T-cell (primary cell): ENCODE measurements around the gene AMY2B. TPM values are rescaled to one million over a fixed set of nuclear protein-coding genes. Genes with fewer than 3 reads are reported as not detected.
"Not testable (repeated sequence)": the region's sequence is repeated elsewhere in the genome, so short reads cannot be mapped to it uniquely, and the experiment has no call there.

Source experiments
- ATAC-seq, 4 experiments: fragments of 200-7000 bp in 3 of 4; fragments of 150-1000 bp in 1 of 4; cut with Tn5 transposase; replicated peaks in 1 of 4; 1 replicate in 3 of 4; 2 replicates in 1 of 4; pipeline ENCODE4 v1.10.0; 2021; ENCODE audit warnings: moderate library complexity in 3 of 4, mild to moderate bottlenecking in 2 of 4, moderate number of reproducible peaks in 1 of 4
- CTCF ChIA-PET, 2 donors: fragments of 300-600 bp; sonication (Branson Sonifier 250); formaldehyde crosslinking; loops; one replicate each; lab custom pipeline; 2022; ENCODE audit warnings: antibody characterized with exemption in 2 of 2; lab: Charles Lee
- POLR2A ChIA-PET, 2 donors: fragments of 300-600 bp; sonication (Branson Sonifier 250); formaldehyde crosslinking; loops; one replicate each; lab custom pipeline; 2022; ENCODE audit warnings: antibody characterized with exemption in 2 of 2; lab: Charles Lee
- DNase-seq, 35 experiments: peaks; one replicate each; pipeline versions ENCODE4 v3.0.0 to v3.0.0-alpha.2; 2013 to 2023
- H3K27ac ChIP-seq: one replicate; pipeline ENCODE4 v1.5.1; 2013; ENCODE audit warnings: low read length
- H3K27me3 ChIP-seq, 2 experiments: replicated peaks in 1 of 2; 1 replicate in 1 of 2; 2 replicates in 1 of 2; pipeline versions ENCODE4 v1.6.1 to v1.7.0; 2013; ENCODE audit warnings: low read length in 1 of 2, mixed read lengths in 1 of 2; ENCODE audit not compliant: control insufficient read depth in 2 of 2, insufficient read depth in 2 of 2; ENCODE audit errors: extremely low read depth in 1 of 2
- H3K36me3 ChIP-seq, 2 donors: 1 replicate in 1 of 2; 2 replicates in 1 of 2; pipeline versions ENCODE4 v1.6.1 to v1.7.0; 2013; ENCODE audit warnings: low read length in 1 of 2; ENCODE audit not compliant: control insufficient read depth in 2 of 2, insufficient read depth in 1 of 2; ENCODE audit errors: extremely low read depth in 1 of 2
- H3K4me1 ChIP-seq, 2 experiments: 1 replicate in 1 of 2; 2 replicates in 1 of 2; pipeline versions ENCODE4 v1.6.1 to v1.7.0; 2013; ENCODE audit warnings: low read length in 2 of 2, mixed read lengths in 1 of 2; ENCODE audit not compliant: insufficient read depth in 2 of 2, control insufficient read depth in 1 of 2; ENCODE audit errors: extremely low read depth in 1 of 2
- H3K4me3 ChIP-seq, 2 donors: 1 replicate in 1 of 2; 2 replicates in 1 of 2; pipeline versions ENCODE4 v1.5.1 to v1.7.0; 2013; ENCODE audit warnings: mild to moderate bottlenecking in 2 of 2, low read length in 1 of 2, moderate library complexity in 1 of 2; ENCODE audit not compliant: control insufficient read depth in 1 of 2; ENCODE audit errors: extremely low read depth in 1 of 2
- H3K9me3 ChIP-seq: 2 replicates; pipeline ENCODE4 v1.7.0; 2013
- H3K27ac Mint-ChIP-seq, 2 donors: one replicate each; pipeline ENCODE4 v1.8.0; 2020 to 2021; ENCODE audit warnings: mild to moderate bottlenecking in 2 of 2, mixed read lengths in 2 of 2
- H3K27me3 Mint-ChIP-seq, 2 donors: one replicate each; pipeline ENCODE4 v1.8.0; 2021 to 2022; ENCODE audit warnings: mixed read lengths in 2 of 2
- H3K36me3 Mint-ChIP-seq: one replicate; pipeline ENCODE4 v1.8.0; 2021; ENCODE audit warnings: mixed read lengths
- H3K4me1 Mint-ChIP-seq, 3 donors: one replicate each; pipeline ENCODE4 v1.8.0; 2020 to 2022; ENCODE audit warnings: mixed read lengths in 3 of 3, mild to moderate bottlenecking in 1 of 3
- H3K4me3 Mint-ChIP-seq, 3 donors: one replicate each; pipeline ENCODE4 v1.8.0; 2020 to 2022; ENCODE audit warnings: mild to moderate bottlenecking in 3 of 3, mixed read lengths in 3 of 3, moderate library complexity in 3 of 3
- H3K9me3 Mint-ChIP-seq, 3 donors: one replicate each; pipeline ENCODE4 v1.8.0; 2020 to 2022; ENCODE audit warnings: mixed read lengths in 3 of 3
- WGBS: methylation state at CpG from one replicate; pipeline ENCODE4 v1.1.5; 2013; ENCODE audit warnings: missing lambda C conversion rate; ENCODE audit not compliant: insufficient coverage; 5-methylcytosine and 5-hydroxymethylcytosine counted together
- total RNA-seq, 35 experiments: library from RNA in 6 of 35; stranded (reverse) in 6 of 35; fragments of 120-200 nt in 1 of 35; gene quantifications; one replicate each; pipeline versions ENCODE4 v1.2.1 to v1.2.4 and lab custom pipeline; 2013 to 2026

The AMY2B gene
- total RNA-seq, 5 donors from 2014 or later (not counting 1 experiment from before 2014, with no cell fraction given): 35.4 to 44.4 (median 42.2) TPM

- H3K36me3 Mint-ChIP-seq: peaks cover 16% of the 10 kb centered on the region
- no peaks in the 10 kb centered on the region for H3K9me3 ChIP-seq
- ChIA-PET CTCF (no interaction called here), POLR2A (no interaction called here)
- no peak overlapping the region for H3K4me3 ChIP-seq
- peaks cover 0 to 3% (median 0%) of the 10 kb centered on the region in 3 donors for H3K4me1 Mint-ChIP-seq
- H3K27ac Mint-ChIP-seq: no peak overlapping the region
- no peaks in the 10 kb centered on the region for H3K27me3 ChIP-seq
- WGBS: 64% methylated on average over 2 of the region's 2 CpGs
- no peaks in the 10 kb centered on the region for H3K27me3 Mint-ChIP-seq
- H3K9me3 Mint-ChIP-seq: no peaks in the 10 kb centered on the region
- DNase-seq (no peak), ATAC-seq (no peak)
- no peaks in the 10 kb centered on the region for H3K36me3 ChIP-seq
- H3K4me3 Mint-ChIP-seq: no peak overlapping the region
- H3K4me1 ChIP-seq: no peaks in the 10 kb centered on the region
- no peak overlapping the region for H3K27ac ChIP-seq
Observed at GRCh38 chr1:103561643-103562395, 9.6 kb upstream of the AMY2B start.

GRCh38 chr1:103563056-103563455, 8.3 kb upstream of the AMY2B start:
- Mint-ChIP-seq H3K9me3 (no peaks in the 10 kb centered on the region), H3K4me1 (peaks cover 0 to 3% (median 0%) of the 10 kb centered on the region in 3 donors), H3K36me3 (peaks cover 14% of the 10 kb centered on the region), H3K27me3 (no peaks in the 10 kb centered on the region), H3K27ac (no peak overlapping the region), H3K4me3 (no peak overlapping the region)
- ATAC-seq: no peak
- no CpG with 5 or more reads among the region's 4 CpGs for WGBS
- H3K27ac ChIP-seq: no peak overlapping the region
- POLR2A ChIA-PET: no interaction called here
- CTCF ChIA-PET: interaction anchor here in 1 of 2 donors (0.7 kb wide), 1 partner anchor 36 kb away, joined by 3 read pairs; no protein-coding TSS in a partner anchor
- peaks cover 0 to 4% of the 10 kb centered on the region in 2 donors for H3K36me3 ChIP-seq
- no peaks in the 10 kb centered on the region for H3K9me3 ChIP-seq
- DNase-seq: no peak
- H3K27me3 ChIP-seq: no peaks in the 10 kb centered on the region
- no peaks in the 10 kb centered on the region for H3K4me1 ChIP-seq
- no peak overlapping the region for H3K4me3 ChIP-seq

DNA sequence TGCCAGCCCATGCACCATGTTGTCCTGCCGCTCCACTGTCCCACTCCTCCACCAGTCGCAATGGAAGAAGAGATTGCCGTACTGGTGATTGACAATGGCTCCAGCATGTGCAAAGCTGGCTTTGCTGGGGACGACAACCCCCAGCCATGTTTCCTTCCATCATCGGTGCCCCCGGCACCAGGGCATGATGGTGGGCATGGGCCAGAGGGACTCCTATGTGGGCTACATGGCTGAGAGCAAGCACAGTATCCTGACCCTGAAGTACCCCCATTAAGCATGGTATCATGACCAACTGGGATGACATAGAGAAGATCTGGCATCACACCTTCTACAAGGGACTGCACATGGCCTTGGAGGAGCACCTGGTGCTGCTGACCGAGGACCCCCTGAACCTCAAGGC, 1.9 kb upstream of the AMY2B start:
- ATAC-seq: no peak
- WGBS: 100% methylated on average over 6 of the region's 7 CpGs
- H3K9me3 Mint-ChIP-seq: no peaks in the 10 kb centered on the region

GRCh38 chr1:103576065-103576464, 4.7 kb downstream of the AMY2B start:
- H3K27me3 ChIP-seq: no peaks in the 10 kb centered on the region
- no peaks in the 10 kb centered on the region for H3K4me1 ChIP-seq
- H3K27me3 Mint-ChIP-seq: no peaks in the 10 kb centered on the region
- H3K4me3 Mint-ChIP-seq: no peak overlapping the region
- no peaks in the 10 kb centered on the region for H3K9me3 Mint-ChIP-seq
- DNase-seq (no peak), ATAC-seq (no peak)
- no peaks in the 10 kb centered on the region for H3K4me1 Mint-ChIP-seq
- peaks cover 0 to 2% of the 10 kb centered on the region in 2 donors for H3K36me3 ChIP-seq
- H3K9me3 ChIP-seq: no peaks in the 10 kb centered on the region
- ChIA-PET POLR2A (no interaction called here), CTCF (no interaction called here)
- no peak overlapping the region for H3K27ac Mint-ChIP-seq
- H3K36me3 Mint-ChIP-seq: peaks cover 54% of the 10 kb centered on the region
- no peak overlapping the region for H3K4me3 ChIP-seq
- H3K27ac ChIP-seq: no peak overlapping the region

More for the DNA sequence above, 1.9 kb upstream of the AMY2B start:
- no peak for DNase-seq
- H3K27ac Mint-ChIP-seq: no peak overlapping the region
- peaks cover 0 to 4% of the 10 kb centered on the region in 2 donors for H3K36me3 ChIP-seq
- H3K9me3 ChIP-seq: no peaks in the 10 kb centered on the region
- ChIA-PET POLR2A (no interaction called here), CTCF (no interaction called here)
- H3K36me3 Mint-ChIP-seq: peaks cover 54% of the 10 kb centered on the region
- H3K4me1 Mint-ChIP-seq: no peaks in the 10 kb centered on the region
- H3K4me3 Mint-ChIP-seq: no peak overlapping the region
- no peaks in the 10 kb centered on the region for H3K4me1 ChIP-seq
- no peak overlapping the region for H3K4me3 ChIP-seq
- no peak overlapping the region for H3K27ac ChIP-seq
- H3K27me3 Mint-ChIP-seq: no peaks in the 10 kb centered on the region
- no peaks in the 10 kb centered on the region for H3K27me3 ChIP-seq

GRCh38 chr1:103576784-103577183, 5.4 kb downstream of the AMY2B start:
- H3K27me3 Mint-ChIP-seq, POLR2A ChIA-PET, H3K4me3 ChIP-seq, H3K4me1 ChIP-seq, H3K4me1 Mint-ChIP-seq, H3K36me3 ChIP-seq, H3K4me3 Mint-ChIP-seq, CTCF ChIA-PET, DNase-seq, H3K27me3 ChIP-seq, H3K9me3 ChIP-seq, H3K27ac ChIP-seq, H3K9me3 Mint-ChIP-seq, ATAC-seq, H3K27ac Mint-ChIP-seq: not testable (repeated sequence)
- WGBS: no CpG with 5 or more reads among the region's 5 CpGs
- peaks cover 52% of the 10 kb centered on the region for H3K36me3 Mint-ChIP-seq

GRCh38 chr1:103582464-103582863, 11.1 kb downstream of the AMY2B start:
- H3K27me3 ChIP-seq: no peaks in the 10 kb centered on the region
- H3K4me1 ChIP-seq: no peaks in the 10 kb centered on the region
- ATAC-seq (no peak), DNase-seq (no peak)
- H3K36me3 Mint-ChIP-seq: peaks cover 17% of the 10 kb centered on the region
- WGBS: no CpG with 5 or more reads among the region's 1 CpG
- H3K27ac ChIP-seq: no peak overlapping the region
- H3K4me1 Mint-ChIP-seq: no peaks in the 10 kb centered on the region
- H3K4me3 ChIP-seq: no peak overlapping the region
- ChIA-PET POLR2A (no interaction called here), CTCF (no interaction called here)
- no peaks in the 10 kb centered on the region for H3K27me3 Mint-ChIP-seq
- H3K27ac Mint-ChIP-seq: no peak overlapping the region
- no peak overlapping the region for H3K4me3 Mint-ChIP-seq
- H3K9me3 ChIP-seq: no peaks in the 10 kb centered on the region
- H3K36me3 ChIP-seq: peaks cover 0 to 2% of the 10 kb centered on the region in 2 donors
- H3K9me3 Mint-ChIP-seq: no peaks in the 10 kb centered on the region
